Measurements from ENCODE around the gene WASF3.

DNA sequence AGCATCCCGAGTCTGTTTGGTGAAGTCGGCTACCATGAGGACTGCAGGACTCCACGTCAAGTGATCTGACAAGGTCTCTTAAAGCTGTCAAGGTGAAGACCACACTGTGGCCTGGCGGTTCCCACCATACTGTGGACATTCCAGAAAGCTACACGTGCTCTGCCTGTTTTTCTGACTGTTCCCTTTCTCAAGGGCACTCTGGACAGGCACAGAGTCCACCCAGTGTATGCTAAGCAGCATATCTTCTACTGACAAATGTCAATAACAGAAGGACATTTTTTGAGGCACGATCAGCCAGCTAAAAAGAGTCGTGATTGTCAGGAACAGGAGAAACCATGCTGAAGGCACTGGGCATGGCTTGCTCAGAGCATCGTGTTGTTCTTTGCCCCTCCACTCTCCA lies 12.8 kb upstream of the WASF3 start:
- TF ChIP-seq, protein P1, sequence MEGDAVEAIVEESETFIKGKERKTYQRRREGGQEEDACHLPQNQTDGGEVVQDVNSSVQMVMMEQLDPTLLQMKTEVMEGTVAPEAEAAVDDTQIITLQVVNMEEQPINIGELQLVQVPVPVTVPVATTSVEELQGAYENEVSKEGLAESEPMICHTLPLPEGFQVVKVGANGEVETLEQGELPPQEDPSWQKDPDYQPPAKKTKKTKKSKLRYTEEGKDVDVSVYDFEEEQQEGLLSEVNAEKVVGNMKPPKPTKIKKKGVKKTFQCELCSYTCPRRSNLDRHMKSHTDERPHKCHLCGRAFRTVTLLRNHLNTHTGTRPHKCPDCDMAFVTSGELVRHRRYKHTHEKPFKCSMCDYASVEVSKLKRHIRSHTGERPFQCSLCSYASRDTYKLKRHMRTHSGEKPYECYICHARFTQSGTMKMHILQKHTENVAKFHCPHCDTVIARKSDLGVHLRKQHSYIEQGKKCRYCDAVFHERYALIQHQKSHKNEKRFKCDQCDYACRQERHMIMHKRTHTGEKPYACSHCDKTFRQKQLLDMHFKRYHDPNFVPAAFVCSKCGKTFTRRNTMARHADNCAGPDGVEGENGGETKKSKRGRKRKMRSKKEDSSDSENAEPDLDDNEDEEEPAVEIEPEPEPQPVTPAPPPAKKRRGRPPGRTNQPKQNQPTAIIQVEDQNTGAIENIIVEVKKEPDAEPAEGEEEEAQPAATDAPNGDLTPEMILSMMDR (IDR thresholded peaks at IDR 0.05), result no peak
- TF ChIP-seq POLR2A (IDR thresholded peaks at IDR 0.05), result no peak

All from esophagus squamous epithelium (tissue), 4 donors.